Endodermal cell (in vitro differentiated cells): ENCODE measurements around the gene OBSCN. TPM values are rescaled to one million over a fixed set of nuclear protein-coding genes. Genes with fewer than 3 reads are reported as not detected.

ENCODE experiments used
- DNase-seq: peaks from one replicate; pipeline ENCODE4 v3.0.0-alpha.2; 2017
- H3K27ac ChIP-seq: 2 replicates; pipeline ENCODE4 v1.5.1; 2013; ENCODE audit warnings: mild to moderate bottlenecking, low read depth, low read length, moderate library complexity
- H3K27me3 ChIP-seq: 2 replicates; pipeline ENCODE4 v1.6.1; 2013; ENCODE audit warnings: mild to moderate bottlenecking, low read length, moderate library complexity; ENCODE audit not compliant: insufficient read depth, control insufficient read depth, poor library complexity, severe bottlenecking
- H3K36me3 ChIP-seq: 2 replicates; pipeline ENCODE4 v1.7.0; 2013; ENCODE audit warnings: mild to moderate bottlenecking, low read length, moderate library complexity; ENCODE audit not compliant: control insufficient read depth, insufficient read depth
- H3K4me1 ChIP-seq: one replicate; pipeline ENCODE4 v1.7.0; 2013; ENCODE audit warnings: low read length; ENCODE audit not compliant: control insufficient read depth, insufficient read depth
- H3K4me3 ChIP-seq: 2 replicates; pipeline ENCODE4 v1.5.1; 2013; ENCODE audit warnings: mild to moderate bottlenecking, low read length, moderate library complexity
- H3K9ac ChIP-seq: 2 replicates; pipeline ENCODE4 v1.6.1; 2013; ENCODE audit warnings: mild to moderate bottlenecking, low read length, moderate library complexity; ENCODE audit not compliant: poor library complexity, severe bottlenecking; ENCODE audit errors: extremely low read depth
- H3K9me3 ChIP-seq: 2 replicates; pipeline ENCODE4 v1.6.1; 2013; ENCODE audit warnings: mild to moderate bottlenecking, low read length, moderate library complexity; ENCODE audit not compliant: control insufficient read depth
- H3K27ac Mint-ChIP-seq: 2 replicates; pipeline ENCODE4 v1.8.0; 2020; ENCODE audit warnings: mixed read lengths
- H3K27me3 Mint-ChIP-seq: 2 replicates; pipeline ENCODE4 v1.8.0; 2021; ENCODE audit warnings: mild to moderate bottlenecking, mixed read lengths; ENCODE audit not compliant: insufficient read depth
- H3K36me3 Mint-ChIP-seq: 2 replicates; pipeline ENCODE4 v1.8.0; 2020; ENCODE audit warnings: low read depth, mixed read lengths
- H3K4me1 Mint-ChIP-seq: 2 replicates; pipeline ENCODE4 v1.8.0; 2020; ENCODE audit warnings: mixed read lengths
- H3K4me3 Mint-ChIP-seq: 2 replicates; pipeline ENCODE4 v1.8.0; 2020; ENCODE audit warnings: mild to moderate bottlenecking, moderate library complexity, mixed read lengths
- H3K9me3 Mint-ChIP-seq: 2 replicates; pipeline ENCODE4 v1.8.0; 2020; ENCODE audit warnings: mild to moderate bottlenecking, mixed read lengths
- CTCF ChIP-seq: fragments of 200-600 bp; sonication (generic); conservative IDR thresholded peaks from 2 replicates; pipeline ENCODE4 v1.5.0; 2021; ENCODE audit warnings: antibody characterized with exemption, mild to moderate bottlenecking
- WGBS, 2 experiments: methylation state at CpG; one replicate each; pipeline versions ENCODE4 v1.1.5 to v1.1.7; 2013; ENCODE audit warnings: missing lambda C conversion rate in 2 of 2, mixed read lengths in 1 of 2; ENCODE audit not compliant: insufficient coverage in 1 of 2, insufficient read length in 1 of 2; 5-methylcytosine and 5-hydroxymethylcytosine counted together
- total RNA-seq, 2 donors: library from RNA; stranded (reverse); fragmentation: NEBNext Ultra II Directional in 1 of 2; extraction: Animal tissue kit (Norgen Biotek cat#: 25700) in 1 of 2; gene quantifications; 2 replicates in 1 of 2; 3 replicates in 1 of 2; pipeline ENCODE4 v1.2.1, GENCODE V29; 2021

The OBSCN gene
- total RNA-seq, 2 donors from 2014 or later = 53.7 to 68.9 TPM

- Mint-ChIP-seq H3K27ac (no peak overlapping the region), H3K4me1 (peaks cover 4% of the 10 kb centered on the region), H3K9me3 (no peaks in the 10 kb centered on the region), H3K36me3 (no peaks in the 10 kb centered on the region), H3K4me3 (no peak overlapping the region), H3K27me3 (peaks cover 63% of the 10 kb centered on the region)
- Histone ChIP-seq H3K9ac (no peak overlapping the region), H3K9me3 (no peaks in the 10 kb centered on the region), H3K4me3 (no peak overlapping the region), H3K4me1 (no peaks in the 10 kb centered on the region), H3K27ac (no peak overlapping the region), H3K36me3 (no peaks in the 10 kb centered on the region), H3K27me3 (peaks cover 62% of the 10 kb centered on the region)
- TF ChIP-seq CTCF = no peak
- 93 to 100% methylated on average over 2 of the region's 2 CpGs for WGBS, 2 experiments
- no peak for DNase-seq
These were observed 175.9 kb downstream of the OBSCN start for GRCh38 chr1:228383773-228384172.

- no peak for TF ChIP-seq CTCF
- H3K27ac Mint-ChIP-seq = no peak overlapping the region
- H3K4me3 ChIP-seq = no peak overlapping the region
- H3K4me1 Mint-ChIP-seq = no peaks in the 10 kb centered on the region
- H3K27me3 Mint-ChIP-seq = peaks cover 49% of the 10 kb centered on the region
- DNase-seq = no peak
- no peak overlapping the region for H3K4me3 Mint-ChIP-seq
- H3K36me3 Mint-ChIP-seq = no peaks in the 10 kb centered on the region
- H3K9me3 ChIP-seq = no peaks in the 10 kb centered on the region
- H3K36me3 ChIP-seq = no peaks in the 10 kb centered on the region
- H3K27me3 ChIP-seq = peaks cover 48% of the 10 kb centered on the region
- H3K27ac ChIP-seq = no peak overlapping the region
- no peaks in the 10 kb centered on the region for H3K9me3 Mint-ChIP-seq
- no peaks in the 10 kb centered on the region for H3K4me1 ChIP-seq
- no peak overlapping the region for H3K9ac ChIP-seq
These were observed 177.4 kb downstream of the OBSCN start for GRCh38 chr1:228385232-228385631.

- H3K4me1 Mint-ChIP-seq = no peaks in the 10 kb centered on the region
- Histone ChIP-seq H3K4me3 (no peak overlapping the region), H3K4me1 (no peaks in the 10 kb centered on the region), H3K9me3 (no peaks in the 10 kb centered on the region), H3K9ac (no peak overlapping the region), H3K27me3 (peaks cover 29% of the 10 kb centered on the region), H3K27ac (no peak overlapping the region), H3K36me3 (peaks cover 2% of the 10 kb centered on the region)
- H3K4me3 Mint-ChIP-seq = no peak overlapping the region
- H3K27me3 Mint-ChIP-seq = peaks cover 29% of the 10 kb centered on the region
- H3K36me3 Mint-ChIP-seq = no peaks in the 10 kb centered on the region
- TF ChIP-seq CTCF = no peak
- DNase-seq = no peak
- H3K9me3 Mint-ChIP-seq = no peaks in the 10 kb centered on the region
- no peak overlapping the region for H3K27ac Mint-ChIP-seq
These were observed 179.5 kb downstream of the OBSCN start for GRCh38 chr1:228387321-228387720.
